22Rv1 (cell line): Measurements from ENCODE around the gene FBLN5.

Experiments
- ZFX ChIP-seq: fragments of 450-650 bp; IDR thresholded peaks from 2 replicates; pipeline ENCODE4 v1.6.1; 2017; ENCODE audit warnings: antibody characterized with exemption, borderline replicate concordance
- TF ChIP-seq, protein P1 (sequence below): fragments of 450-650 bp; IDR thresholded peaks from 2 replicates; pipeline ENCODE4 v1.5.1; 2017; ENCODE audit warnings: mild to moderate bottlenecking

DNA sequence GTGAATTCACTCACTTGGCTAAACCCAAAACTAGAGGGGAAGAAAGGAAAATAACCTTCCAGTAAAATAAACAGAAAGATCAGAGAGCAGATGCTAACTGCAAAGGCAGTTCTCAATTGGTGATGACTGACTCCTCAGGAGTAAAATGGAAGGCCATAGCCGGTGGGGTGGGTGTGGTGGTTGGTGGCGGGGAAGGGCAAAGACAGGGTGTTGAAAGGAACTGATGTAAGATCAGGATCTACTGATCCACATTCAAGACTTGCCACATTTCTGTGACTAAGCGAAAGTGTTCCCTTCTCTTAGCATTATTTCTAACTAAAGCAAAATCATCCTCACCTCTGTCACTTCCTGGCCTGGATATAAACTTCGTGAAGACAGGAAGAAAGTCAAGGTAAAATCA is 53.8 kb downstream of the FBLN5 start:
- TF ChIP-seq, protein P1, sequence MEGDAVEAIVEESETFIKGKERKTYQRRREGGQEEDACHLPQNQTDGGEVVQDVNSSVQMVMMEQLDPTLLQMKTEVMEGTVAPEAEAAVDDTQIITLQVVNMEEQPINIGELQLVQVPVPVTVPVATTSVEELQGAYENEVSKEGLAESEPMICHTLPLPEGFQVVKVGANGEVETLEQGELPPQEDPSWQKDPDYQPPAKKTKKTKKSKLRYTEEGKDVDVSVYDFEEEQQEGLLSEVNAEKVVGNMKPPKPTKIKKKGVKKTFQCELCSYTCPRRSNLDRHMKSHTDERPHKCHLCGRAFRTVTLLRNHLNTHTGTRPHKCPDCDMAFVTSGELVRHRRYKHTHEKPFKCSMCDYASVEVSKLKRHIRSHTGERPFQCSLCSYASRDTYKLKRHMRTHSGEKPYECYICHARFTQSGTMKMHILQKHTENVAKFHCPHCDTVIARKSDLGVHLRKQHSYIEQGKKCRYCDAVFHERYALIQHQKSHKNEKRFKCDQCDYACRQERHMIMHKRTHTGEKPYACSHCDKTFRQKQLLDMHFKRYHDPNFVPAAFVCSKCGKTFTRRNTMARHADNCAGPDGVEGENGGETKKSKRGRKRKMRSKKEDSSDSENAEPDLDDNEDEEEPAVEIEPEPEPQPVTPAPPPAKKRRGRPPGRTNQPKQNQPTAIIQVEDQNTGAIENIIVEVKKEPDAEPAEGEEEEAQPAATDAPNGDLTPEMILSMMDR, result no peak
- no peak for TF ChIP-seq ZFX
